Erythroblast (primary cell): Measurements from ENCODE around the gene PPP1R14B.

ENCODE experiments used
- GATA1 ChIP-seq: IDR thresholded peaks from 2 replicates; pipeline ENCODE4 v1.6.1; 2011; ENCODE audit warnings: low read depth, mild to moderate bottlenecking, control low read depth, low read length, moderate library complexity
- POLR2A ChIP-seq: IDR thresholded peaks from 2 replicates; pipeline ENCODE4 v1.6.1; 2011; ENCODE audit warnings: mild to moderate bottlenecking, low read length

DNA sequence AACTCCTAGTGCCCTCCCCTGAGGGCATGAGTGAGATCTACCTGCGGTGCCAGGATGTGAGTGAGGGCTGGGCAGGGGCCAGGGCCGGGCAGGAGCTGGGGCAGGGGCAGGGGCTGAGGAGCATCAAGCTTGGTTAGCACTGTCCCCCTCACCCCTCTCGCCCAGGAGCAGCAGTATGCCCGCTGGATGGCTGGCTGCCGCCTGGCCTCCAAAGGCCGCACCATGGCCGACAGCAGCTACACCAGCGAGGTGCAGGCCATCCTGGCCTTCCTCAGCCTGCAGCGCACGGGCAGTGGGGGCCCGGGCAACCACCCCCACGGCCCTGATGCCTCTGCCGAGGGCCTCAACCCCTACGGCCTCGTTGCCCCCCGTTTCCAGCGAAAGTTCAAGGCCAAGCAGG, 26.5 kb downstream of the PPP1R14B start:
- TF ChIP-seq POLR2A (no peak), GATA1 (no peak)
